GM19324 (cell line): Measurements from ENCODE around the gene CAPN15.

Source experiments
- ATAC-seq: cut with Tn5 transposase; IDR thresholded peaks from one replicate; pipeline ENCODE4 v1.9.1; 2021; ENCODE audit warnings: mild to moderate bottlenecking, moderate library complexity; ENCODE audit not compliant: unreplicated experiment, low FRiP score

CAPN15 gene

DNA sequence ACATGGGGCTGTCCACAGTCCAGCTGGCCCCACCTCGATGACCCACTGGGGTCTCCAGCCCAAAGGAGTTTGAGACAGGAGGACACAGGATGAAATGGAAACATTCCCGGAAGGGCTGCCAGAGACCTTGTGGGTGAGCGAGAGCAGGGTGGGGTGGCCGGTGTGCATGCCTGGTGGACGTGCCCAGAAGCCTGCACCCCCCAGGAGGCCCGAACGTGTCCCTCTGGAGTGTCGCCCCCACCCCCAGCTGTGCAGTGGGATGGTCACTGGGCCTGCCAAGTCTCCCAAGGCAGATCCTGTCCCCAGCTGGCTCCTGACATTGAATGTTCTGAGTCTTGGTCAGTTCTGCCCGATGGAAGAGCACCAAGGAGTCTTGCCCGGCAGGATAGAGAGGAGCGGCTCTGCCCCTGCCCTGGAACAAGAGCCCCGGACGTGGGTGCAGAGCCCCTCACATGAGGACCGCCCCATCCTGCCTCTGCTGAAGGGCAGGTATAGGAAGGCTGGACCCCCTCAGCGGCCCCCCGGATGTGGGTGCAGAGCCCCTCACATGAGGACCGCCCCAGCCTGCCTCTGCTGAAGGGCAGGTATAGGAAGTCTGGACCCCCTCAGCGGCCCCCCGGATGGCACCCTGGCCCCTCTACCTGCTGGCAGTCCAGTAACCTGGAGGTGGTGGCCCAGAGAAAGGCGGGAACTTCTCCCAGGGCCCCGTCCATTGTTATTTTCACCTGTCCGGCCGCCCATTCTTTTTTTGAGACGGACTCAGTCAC is 3.1 kb upstream of the CAPN15 start:
- no peak for ATAC-seq

DNA sequence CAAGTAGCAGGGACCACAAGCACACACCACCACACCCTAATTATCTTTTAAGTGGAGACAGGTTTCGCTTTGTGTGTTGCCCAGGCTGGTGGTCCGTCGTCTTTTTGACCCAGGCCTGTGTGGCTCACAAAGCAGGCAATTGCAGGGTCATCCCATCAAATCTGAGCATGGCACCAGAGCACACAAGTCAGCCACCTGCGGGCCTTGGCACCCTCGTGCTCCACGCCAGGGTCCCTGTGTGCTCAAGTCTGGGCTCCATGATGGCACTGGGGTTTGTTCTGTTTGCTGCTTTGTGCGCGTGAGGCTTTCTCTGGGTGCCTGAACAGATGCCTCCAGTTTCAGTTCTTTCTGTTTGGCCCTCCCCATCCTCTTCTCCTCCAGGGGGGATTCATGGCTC is 2.4 kb upstream of the CAPN15 start:
- ATAC-seq = no peak

- no peak for ATAC-seq
Observed at GRCh38 chr16:525520-526180, 1.9 kb upstream of the CAPN15 start.

- ATAC-seq = no peak
Observed at GRCh38 chr16:526181-527014, 1.1 kb upstream of the CAPN15 start.

- peak; percentile 8 for ATAC-seq
Observed at GRCh38 chr16:528111-529011, 849 bp downstream of the CAPN15 start.

DNA sequence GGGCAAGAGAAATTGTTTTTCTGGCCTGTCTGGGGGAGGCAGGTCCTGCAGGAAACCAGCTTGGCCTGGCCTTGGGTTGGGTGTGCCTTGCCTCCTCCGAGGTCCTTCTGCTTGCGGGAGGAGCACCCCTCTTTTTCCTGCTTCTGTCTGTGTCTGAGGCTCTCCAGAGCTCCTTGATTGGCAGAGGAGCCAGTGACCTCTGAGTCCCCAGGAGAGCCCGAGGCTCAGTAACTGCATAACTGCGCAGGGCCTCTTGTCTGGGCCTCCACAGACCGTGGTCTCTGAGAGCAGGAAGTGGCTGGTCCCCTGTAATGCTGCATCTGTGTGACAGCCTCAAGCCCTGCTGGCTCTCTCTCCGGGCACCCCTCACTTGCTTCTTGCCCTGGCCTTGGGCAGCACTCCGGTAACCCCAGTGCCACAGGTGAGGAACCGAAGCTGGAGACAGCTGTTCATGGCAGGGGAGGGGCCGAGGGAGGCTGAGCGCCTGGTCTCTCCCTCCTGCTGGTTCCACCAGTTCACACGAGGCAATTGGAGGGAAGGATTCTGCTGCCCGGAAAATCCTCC is 1.6 kb downstream of the CAPN15 start:
- ATAC-seq = no peak

DNA sequence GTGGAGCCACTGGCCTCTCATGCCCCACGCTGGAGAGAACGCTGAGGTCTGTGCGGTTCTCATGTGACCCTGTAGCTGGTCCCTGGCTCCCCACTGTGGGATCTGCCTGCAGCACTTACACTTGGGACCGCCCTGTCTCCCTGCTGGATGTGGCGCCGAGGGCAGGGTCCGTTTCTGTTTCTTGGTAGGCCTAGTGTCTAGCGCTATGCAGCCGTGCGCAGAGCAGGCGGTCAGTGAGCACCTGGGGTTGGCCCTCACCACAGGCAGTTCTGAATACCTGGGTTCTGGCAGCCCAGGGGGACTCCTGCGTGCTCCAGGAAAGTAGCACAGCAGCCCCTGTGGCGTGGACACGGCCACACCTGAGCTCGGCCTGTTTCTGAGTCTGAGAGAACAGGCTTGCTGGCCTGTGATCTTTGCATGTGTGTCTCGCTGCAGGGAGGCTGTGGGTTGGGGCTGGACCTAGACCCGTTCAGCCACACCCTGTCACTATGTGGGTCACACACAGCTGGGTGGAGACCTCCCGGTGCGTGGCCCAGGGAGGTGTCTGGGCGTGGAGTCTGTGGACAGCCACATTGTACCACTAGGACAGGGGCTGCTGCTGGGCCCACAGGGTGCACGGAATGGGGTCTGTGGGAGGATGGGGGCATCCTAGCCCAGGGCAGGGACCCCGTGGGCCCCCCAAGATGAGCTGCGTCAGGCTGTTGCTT is 2.8 kb downstream of the CAPN15 start:
- no peak for ATAC-seq

GRCh38 chr16:531494-532125 is 4.1 kb downstream of the CAPN15 start:
- ATAC-seq = no peak

GRCh38 chr16:533391-534123 is 6.0 kb downstream of the CAPN15 start:
- ATAC-seq = no peak

DNA sequence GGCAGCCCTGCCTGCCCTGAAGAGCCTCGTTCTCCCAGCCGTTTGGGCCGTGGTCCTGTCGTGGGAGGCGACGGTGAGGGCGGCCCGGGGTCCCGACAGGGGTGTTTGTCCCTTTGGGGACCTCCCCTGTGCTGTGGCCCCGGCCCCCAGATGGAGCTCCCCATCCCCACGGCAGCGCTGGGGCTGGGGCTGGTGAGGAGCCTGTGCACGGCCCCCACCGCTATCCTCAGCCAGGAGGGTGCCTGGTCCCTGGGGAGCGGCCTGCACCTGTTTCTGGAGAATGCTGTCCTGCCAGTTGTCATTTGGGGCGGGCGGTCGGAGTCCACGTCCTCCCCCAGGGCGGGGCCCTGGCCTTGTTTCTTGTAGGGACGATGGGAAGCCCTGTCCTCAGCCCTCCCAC is 6.6 kb downstream of the CAPN15 start:
- ATAC-seq = no peak

- ATAC-seq = no peak
Observed at GRCh38 chr16:534856-535445, 7.4 kb downstream of the CAPN15 start.

- no peak for ATAC-seq
Observed at GRCh38 chr16:535446-536405, 8.2 kb downstream of the CAPN15 start.

DNA sequence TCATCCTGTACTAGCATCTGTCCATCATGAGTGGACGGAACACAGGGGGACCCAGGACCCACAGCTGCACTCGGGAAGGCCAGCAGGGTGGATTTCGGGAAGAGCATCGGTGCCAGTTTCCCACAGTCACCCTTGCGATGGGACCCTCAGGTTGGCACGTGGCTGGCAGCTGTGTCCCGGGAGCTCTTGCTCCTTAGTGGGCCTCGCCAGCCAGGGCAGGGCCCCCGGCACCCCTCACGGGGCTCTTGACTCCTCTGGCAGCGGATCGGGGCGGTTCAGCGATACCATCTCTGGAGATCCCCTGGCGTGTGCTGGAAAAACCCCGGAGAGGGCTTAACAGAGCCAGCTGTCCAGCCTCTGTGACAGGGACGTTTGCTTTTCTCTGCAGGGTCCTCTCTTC is 9.2 kb downstream of the CAPN15 start:
- ATAC-seq = no peak

GRCh38 chr16:537415-538335 is 10.2 kb downstream of the CAPN15 start:
- no peak for ATAC-seq

- ATAC-seq = no peak
Observed at GRCh38 chr16:539901-540530, 12.5 kb downstream of the CAPN15 start.
